Stimulated activated CD8-positive, alpha-beta memory T cell treated with anti-CD3 and anti-CD28 coated beads, Interleukin-12 subunit alpha, Interleukin-12 subunit beta, amount 100 ng/mL, for 1 hour (primary cell): ENCODE results near the gene SRGAP2B.
A peak's percentile ranks its signal among the peaks of the same experiment; 100 is the strongest.
"Not testable (repeated sequence)": the region's sequence is repeated elsewhere in the genome, so short reads cannot be mapped to it uniquely, and the experiment has no call there.

Experiments
- DNase-seq: peaks from one replicate; pipeline ENCODE4 v3.0.0-alpha.2; 2020; ENCODE audit warnings: low read depth

SRGAP2B gene

GRCh38 chr1:144900841-144901240 is 194.3 kb downstream of the SRGAP2B start:
- DNase-seq: not testable (repeated sequence)

- DNase-seq: not testable (repeated sequence)
These were observed 200.5 kb downstream of the SRGAP2B start for GRCh38 chr1:144894454-144895201.

DNA sequence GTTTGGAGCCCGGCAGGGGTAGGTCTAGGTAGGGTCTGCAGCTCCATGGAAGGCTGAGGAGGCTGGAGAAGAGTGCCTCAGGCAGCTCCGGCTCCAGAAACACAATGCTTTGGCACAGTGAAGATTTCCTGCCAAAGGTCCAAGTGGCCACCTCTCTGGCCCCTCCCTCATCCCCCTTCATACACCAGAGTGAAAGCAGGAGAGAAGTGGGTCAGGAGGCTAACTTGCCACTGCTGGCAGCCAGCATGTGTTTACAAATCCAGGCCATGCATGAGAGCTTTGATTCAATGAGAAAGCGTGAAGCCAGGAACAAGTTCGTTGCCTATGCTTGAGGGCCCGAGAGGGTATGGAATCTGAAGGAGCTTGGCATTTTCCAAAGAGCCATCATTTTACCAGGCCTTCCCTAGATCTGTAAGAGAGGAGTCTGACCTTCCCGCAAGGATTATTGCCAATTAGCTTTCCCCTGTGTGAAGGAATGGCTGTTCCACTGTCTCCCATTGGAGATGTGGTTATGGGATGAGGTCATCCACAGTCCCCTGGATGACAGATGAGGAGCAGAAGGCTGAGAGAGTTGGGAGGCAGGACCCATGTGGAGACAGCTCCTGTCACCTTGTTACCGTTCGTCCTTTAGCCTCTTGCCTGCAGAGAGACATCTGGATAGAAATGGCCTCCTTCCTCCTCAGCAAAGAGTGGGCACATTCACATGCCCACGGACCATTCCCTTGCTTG is 201.3 kb downstream of the SRGAP2B start:
- DNase-seq: not testable (repeated sequence)

DNA sequence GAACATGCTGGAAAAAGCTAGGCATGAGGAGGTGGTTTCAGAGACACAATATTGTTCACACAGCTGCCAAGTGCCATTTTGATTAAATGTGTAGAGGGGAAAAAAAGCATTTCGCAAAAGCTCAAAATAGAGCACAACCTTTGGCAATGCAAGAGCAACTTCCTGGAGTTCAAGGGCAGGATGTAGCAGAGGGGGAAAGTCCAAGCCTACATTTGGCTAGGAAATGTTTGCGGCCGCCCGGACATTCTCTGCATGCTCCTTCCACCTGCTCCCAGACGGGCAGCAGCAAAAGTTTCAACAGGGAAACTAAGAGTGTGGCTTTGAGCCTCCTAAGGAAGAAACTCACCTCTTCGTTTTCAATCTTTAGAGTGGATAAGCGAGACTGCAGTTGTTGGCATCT is 202.1 kb downstream of the SRGAP2B start:
- not testable (repeated sequence) for DNase-seq

DNA sequence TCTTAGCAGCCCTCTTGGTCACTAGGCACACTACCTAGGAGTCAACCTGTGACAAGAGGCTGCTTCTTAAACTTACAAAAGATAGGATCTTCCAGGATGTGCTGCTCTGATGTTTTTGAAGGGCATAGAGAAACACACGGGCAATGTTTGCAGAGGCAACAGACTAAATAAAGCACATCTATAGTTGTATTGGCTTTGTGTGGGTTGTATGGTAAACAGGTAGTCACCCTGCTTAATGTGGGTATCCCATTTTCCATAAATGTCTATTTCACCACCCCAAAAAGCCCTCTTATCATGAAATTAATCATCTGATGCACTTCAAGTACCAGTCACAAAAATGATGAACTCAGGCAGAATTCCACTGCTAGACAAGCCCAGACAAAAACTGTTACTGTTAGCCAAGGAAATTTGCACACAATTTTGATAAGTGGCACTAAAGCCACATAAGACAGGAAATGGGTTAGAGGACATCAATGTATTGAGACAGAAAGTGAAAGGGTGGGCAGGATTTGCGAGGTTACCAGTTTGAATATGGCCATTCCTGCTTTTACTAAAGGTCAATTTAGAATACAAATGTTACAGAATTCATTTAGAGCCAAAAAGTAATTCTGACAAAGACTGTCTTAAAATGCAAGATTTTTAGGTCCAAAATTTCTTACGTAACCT is 205.5 kb downstream of the SRGAP2B start:
- DNase-seq: not testable (repeated sequence)

GRCh38 chr1:144883022-144883421 is 212.1 kb downstream of the SRGAP2B start:
- peak; percentile 2 for DNase-seq

GRCh38 chr1:144882343-144882742 is 212.8 kb downstream of the SRGAP2B start:
- DNase-seq: not testable (repeated sequence)

DNA sequence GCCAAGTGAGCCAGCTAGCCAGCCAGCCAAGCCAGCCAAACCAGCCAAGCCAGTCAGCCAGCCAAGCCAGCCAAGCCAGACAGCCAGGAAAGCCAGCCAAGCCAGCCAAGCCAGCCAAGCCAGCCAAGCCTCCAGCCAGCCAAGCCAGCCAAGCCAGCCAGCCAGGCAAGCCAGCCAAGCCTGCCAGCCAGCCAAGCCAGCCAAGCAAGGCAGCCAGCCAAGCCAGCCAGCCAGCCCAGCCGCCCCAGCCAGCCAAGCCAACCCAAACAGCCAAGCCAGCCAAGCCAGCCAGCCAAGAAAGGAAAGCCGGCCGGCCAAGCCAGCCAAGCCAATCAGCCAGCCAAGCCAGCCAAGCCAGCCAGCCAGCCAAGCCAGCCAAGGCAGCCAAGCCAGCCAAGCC is 236.5 kb downstream of the SRGAP2B start:
- not testable (repeated sequence) for DNase-seq
